IMR-90 (cell line): Measurements from ENCODE around the gene FBLIM1. TPM values are rescaled to one million over a fixed set of nuclear protein-coding genes. Genes with fewer than 3 reads are reported as not detected.
A peak's percentile ranks its signal among the peaks of the same experiment; 100 is the strongest.

ENCODE experiments used
- ATAC-seq: fragments of 200-7000 bp; cut with Tn5 transposase; 2 replicates; pipeline ENCODE4 v1.9.1; 2020; ENCODE audit warnings: low read depth, mild to moderate bottlenecking, moderate library complexity
- BruUV-seq: library from RNA; stranded (reverse); fragments of 400-500 nt; replicated peaks from 2 replicates; lab custom pipeline; 2021; lab: Mats Ljungman, UMichigan
- CTCF ChIA-PET: fragments of 300-600 bp; formaldehyde crosslinking; extraction: SDS; loops from one replicate; lab custom pipeline; 2021; ENCODE audit warnings: antibody characterized with exemption; lab: Yijun Ruan, JAX
- POLR2A ChIA-PET: fragments of 300-600 bp; sonication (Branson Sonifier 250); formaldehyde crosslinking; loops from one replicate; lab custom pipeline; 2022; ENCODE audit warnings: antibody characterized with exemption; ENCODE audit not compliant: unreplicated experiment; lab: Charles Lee
- DNase-seq: peaks from one replicate; pipeline ENCODE4 v3.0.0; 2013
- H2AFZ ChIP-seq: replicated peaks from 2 replicates; pipeline ENCODE3; 2013; ENCODE audit warnings: low read length, mild to moderate bottlenecking; ENCODE audit not compliant: poor library complexity
- H2AK5ac ChIP-seq: 2 replicates; pipeline ENCODE4 v1.6.1; 2013; ENCODE audit warnings: low read depth, low read length, inconsistent platforms
- H2AK9ac ChIP-seq: replicated peaks from 2 replicates; pipeline ENCODE3; 2013; ENCODE audit warnings: mild to moderate bottlenecking, low read depth, low read length, moderate library complexity; ENCODE audit not compliant: poor library complexity
- H2BK120ac ChIP-seq: 2 replicates; pipeline ENCODE4 v1.6.1; 2013; ENCODE audit warnings: low read depth, low read length, inconsistent platforms
- H2BK15ac ChIP-seq: 3 replicates; pipeline ENCODE4 v1.6.1; 2013; ENCODE audit warnings: low read depth, low read length, inconsistent platforms
- H2BK20ac ChIP-seq: 2 replicates; pipeline ENCODE4 v1.6.1; 2013; ENCODE audit warnings: low read depth, mild to moderate bottlenecking, inconsistent platforms, low read length, moderate library complexity
- H2BK5ac ChIP-seq: 2 replicates; pipeline ENCODE4 v1.6.1; 2013; ENCODE audit warnings: mild to moderate bottlenecking, low read depth, low read length, inconsistent platforms; ENCODE audit not compliant: poor library complexity, severe bottlenecking
- H3K14ac ChIP-seq: replicated peaks from 2 replicates; pipeline ENCODE4 v1.6.1; 2013; ENCODE audit warnings: low read depth, low read length, inconsistent platforms
- H3K18ac ChIP-seq: 2 replicates; pipeline ENCODE4 v1.6.1; 2013; ENCODE audit warnings: low read depth, low read length, control low read depth
- H3K23ac ChIP-seq: 2 replicates; pipeline ENCODE4 v1.6.1; 2013; ENCODE audit warnings: low read depth, low read length, inconsistent platforms
- H3K27ac ChIP-seq: 2 replicates; pipeline ENCODE4 v1.5.1; 2013; ENCODE audit warnings: mild to moderate bottlenecking, control low read depth, low read length; ENCODE audit not compliant: insufficient read depth
- H3K27me3 ChIP-seq: 2 replicates; pipeline ENCODE4 v1.6.1; 2013; ENCODE audit warnings: low read length; ENCODE audit not compliant: control insufficient read depth, insufficient read depth
- H3K36me3 ChIP-seq: 2 replicates; pipeline ENCODE4 v1.6.1; 2013; ENCODE audit warnings: low read length, mixed read lengths; ENCODE audit not compliant: control insufficient read depth, insufficient read depth
- H3K4ac ChIP-seq: 2 replicates; pipeline ENCODE4 v1.6.1; 2013; ENCODE audit warnings: low read depth, low read length, inconsistent platforms
- H3K4me1 ChIP-seq: 2 replicates; pipeline ENCODE4 v1.6.1; 2013; ENCODE audit warnings: low read length, mixed read lengths; ENCODE audit not compliant: control insufficient read depth, insufficient read depth
- H3K4me2 ChIP-seq: 2 replicates; pipeline ENCODE4 v1.6.1; 2013; ENCODE audit warnings: low read depth, mild to moderate bottlenecking, control low read depth, low read length, moderate library complexity
- H3K4me3 ChIP-seq: 2 replicates; pipeline ENCODE4 v1.5.1; 2013; ENCODE audit warnings: low read depth, mild to moderate bottlenecking, control low read depth, low read length, moderate library complexity; ENCODE audit not compliant: insufficient read depth
- H3K56ac ChIP-seq: 2 replicates; pipeline ENCODE4 v1.6.1; 2013; ENCODE audit warnings: low read length, inconsistent platforms; ENCODE audit not compliant: insufficient read depth; ENCODE audit errors: extremely low read depth
- H3K79me1 ChIP-seq, 2 experiments: 2 replicates each; pipeline ENCODE4 v1.6.1; 2013; ENCODE audit warnings: low read length in 2 of 2, inconsistent platforms in 1 of 2, low read depth in 1 of 2
- H3K9ac ChIP-seq: 2 replicates; pipeline ENCODE4 v1.6.1; 2013; ENCODE audit warnings: low read depth, low read length, control low read depth
- H3K9me1 ChIP-seq: 2 replicates; pipeline ENCODE4 v1.6.1; 2013; ENCODE audit warnings: low read length, inconsistent platforms; ENCODE audit not compliant: insufficient read depth
- H3K9me3 ChIP-seq: 2 replicates; pipeline ENCODE4 v1.6.1; 2013; ENCODE audit warnings: low read length; ENCODE audit not compliant: control insufficient read depth, insufficient read depth
- H4K20me1 ChIP-seq: 2 replicates; pipeline ENCODE4 v1.6.1; 2013; ENCODE audit warnings: low read length, inconsistent platforms; ENCODE audit not compliant: insufficient read depth
- H4K5ac ChIP-seq: 2 replicates; pipeline ENCODE4 v1.6.1; 2013; ENCODE audit warnings: mild to moderate bottlenecking, low read depth, low read length, control low read depth
- H4K8ac ChIP-seq, 2 experiments: 2 replicates each; pipeline ENCODE4 v1.6.1; 2013; ENCODE audit warnings: low read depth in 2 of 2, low read length in 2 of 2, control low read depth in 1 of 2, inconsistent platforms in 1 of 2
- H4K91ac ChIP-seq: 2 replicates; pipeline ENCODE4 v1.6.1; 2013; ENCODE audit warnings: low read depth, low read length, inconsistent platforms; ENCODE audit not compliant: insufficient read depth
- BHLHE40 ChIP-seq: fragments of 150-350 bp; IDR thresholded peaks from 2 replicates; pipeline ENCODE4 v1.6.1; 2016; ENCODE audit warnings: mild to moderate bottlenecking, low read depth, low read length
- CEBPB ChIP-seq: IDR thresholded peaks from 2 replicates; pipeline ENCODE4 v1.6.1; 2012; ENCODE audit warnings: low read depth, low read length, improper control_type of control experiment
- CHD1 ChIP-seq: IDR thresholded peaks from 2 replicates; pipeline ENCODE4 v1.6.1; 2012; ENCODE audit warnings: low read depth, low read length, improper control_type of control experiment
- CTCF ChIP-seq: conservative IDR thresholded peaks from 2 replicates; pipeline ENCODE4 v1.5.1; 2012; ENCODE audit warnings: mild to moderate bottlenecking, low read depth, low read length, improper control_type of control experiment
- ELK1 ChIP-seq: fragments of 150-350 bp; IDR thresholded peaks from 2 replicates; pipeline ENCODE4 v1.6.1; 2016; ENCODE audit warnings: low read depth, mild to moderate bottlenecking, low read length, moderate library complexity, borderline replicate concordance
- FOS ChIP-seq: fragments of 150-350 bp; IDR thresholded peaks from 2 replicates; pipeline ENCODE4 v1.6.1; 2016; ENCODE audit warnings: low read depth, low read length
- MAFK ChIP-seq: IDR thresholded peaks from 2 replicates; pipeline ENCODE4 v1.6.1; 2012; ENCODE audit warnings: low read depth, low read length, improper control_type of control experiment
- MAZ ChIP-seq: IDR thresholded peaks from 2 replicates; pipeline ENCODE4 v1.6.1; 2012; ENCODE audit warnings: low read depth, mild to moderate bottlenecking, low read length, improper control_type of control experiment, moderate library complexity, borderline replicate concordance
- MXI1 ChIP-seq: IDR thresholded peaks from 2 replicates; pipeline ENCODE4 v1.6.1; 2012; ENCODE audit warnings: low read depth, mild to moderate bottlenecking, low read length, moderate library complexity, borderline replicate concordance
- NFE2L2 ChIP-seq: fragments of 150-350 bp; IDR thresholded peaks from 2 replicates; pipeline ENCODE4 v1.6.1; 2016; ENCODE audit warnings: low read depth, mild to moderate bottlenecking, low read length
- POLR2A ChIP-seq: IDR thresholded peaks from 2 replicates; pipeline ENCODE4 v1.6.1; 2012; ENCODE audit warnings: mild to moderate bottlenecking, low read depth, low read length
- RAD21 ChIP-seq: IDR thresholded peaks from 2 replicates; pipeline ENCODE4 v1.6.1; 2012; ENCODE audit warnings: low read length, improper control_type of control experiment
- RCOR1 ChIP-seq: IDR thresholded peaks from 2 replicates; pipeline ENCODE4 v1.6.1; 2012; ENCODE audit warnings: mild to moderate bottlenecking, low read length, improper control_type of control experiment; ENCODE audit not compliant: insufficient replicate concordance
- RFX5 ChIP-seq: IDR thresholded peaks from 2 replicates; pipeline ENCODE4 v1.8.0; 2012; ENCODE audit warnings: low read depth, mild to moderate bottlenecking, low read length, moderate library complexity
- SMC3 ChIP-seq: fragments of 150-350 bp; IDR thresholded peaks from 2 replicates; pipeline ENCODE4 v1.6.1; 2016; ENCODE audit warnings: low read depth, mild to moderate bottlenecking, antibody characterized with exemption, low read length, moderate library complexity
- USF2 ChIP-seq: fragments of 150-350 bp; IDR thresholded peaks from 2 replicates; pipeline ENCODE4 v1.6.1; 2017; ENCODE audit warnings: mild to moderate bottlenecking, antibody characterized with exemption, low read length, low read depth
- WGBS, 2 experiments: methylation state at CpG; one replicate each; pipeline versions ENCODE4 v1.1.5 to v1.1.7; 2013; ENCODE audit warnings: missing lambda C conversion rate in 2 of 2; ENCODE audit not compliant: insufficient read length in 1 of 2; ENCODE audit errors: extremely low coverage in 2 of 2; 5-methylcytosine and 5-hydroxymethylcytosine counted together
- dilution Hi-C: fragments of 300-500 bp; cut with HindIII; formaldehyde crosslinking; loops from one replicate; pipeline ENCODE4 v1.14.3; 2018; ENCODE audit warnings: low sequenced_read_pairs; ENCODE audit not compliant: unreplicated experiment
- in situ Hi-C: fragments of 300-500 bp; cut with MboI; formaldehyde crosslinking; loops from 3 replicates; pipeline ENCODE4 v1.14.3; 2019; ENCODE audit warnings: low sequenced_read_pairs, inconsistent platforms, mixed read lengths
- intact Hi-C: fragments of 100-400 bp; cut with micrococcal nuclease; formaldehyde crosslinking; loops from 2 replicates; pipeline ENCODE4 v1.10.0; 2022
- polyA plus RNA-seq, 3 experiments: library from polyadenylated mRNA; depleted of rRNA; stranded (reverse); fragments of >200 nt; gene quantifications; 2 replicates each; pipeline ENCODE4 v1.2.3, GENCODE V29; 2012; ENCODE audit warnings: low replicate concordance in 1 of 3
- total RNA-seq: library from RNA; depleted of rRNA; stranded (reverse); fragments of >200 nt; gene quantifications from 2 replicates; pipeline ENCODE4 v1.2.3, GENCODE V29; 2012

The FBLIM1 gene
- total and polyA plus RNA-seq, 2 of the 4 experiments (the other 2 are of a cell fraction), result 52.2 to 140 TPM

GRCh38 chr1:15727424-15727823 lies 31.2 kb upstream of the FBLIM1 start:
- no TSS peak for BruUV-seq
- no peak overlapping the region for H4K5ac ChIP-seq
- no peaks in the 10 kb centered on the region for H3K9me3 ChIP-seq
- H2BK5ac ChIP-seq, result no peak overlapping the region
- H4K91ac ChIP-seq, result no peak overlapping the region
- H3K14ac ChIP-seq, result no peak overlapping the region
- no peaks in the 10 kb centered on the region for H4K20me1 ChIP-seq
- no peak overlapping the region for H3K27ac ChIP-seq
- H3K27me3 ChIP-seq, result no peaks in the 10 kb centered on the region
- no peak overlapping the region for H2BK15ac ChIP-seq
- dilution Hi-C loops, result no loop called here
- intact Hi-C loops, result no loop called here
- POLR2A ChIA-PET, result no interaction called here
- ATAC-seq, result no peak
- H2AK9ac ChIP-seq, result peak overlapping the region; percentile 24
- H3K4ac ChIP-seq, result no peak overlapping the region
- in situ Hi-C loops, result no loop called here
- no peak for DNase-seq
- H3K79me1 ChIP-seq, result peaks cover 3% of the 10 kb centered on the region in 2 experiments; a peak in 2 of 4 replicates
- H3K56ac ChIP-seq, result no peak overlapping the region
- peaks cover 80% of the 10 kb centered on the region for H3K36me3 ChIP-seq
- no peak overlapping the region for H2AFZ ChIP-seq
- no peaks in the 10 kb centered on the region for H3K9me1 ChIP-seq
- H3K4me1 ChIP-seq, result no peaks in the 10 kb centered on the region
- no peak overlapping the region for H3K18ac ChIP-seq
- TF ChIP-seq SMC3 (no peak), MXI1 (no peak), MAZ (no peak), BHLHE40 (no peak), FOS (no peak), ELK1 (no peak), CEBPB (no peak), RFX5 (no peak), RAD21 (no peak), NFE2L2 (no peak), MAFK (no peak), RCOR1 (no peak), CHD1 (no peak), POLR2A (no peak), USF2 (no peak), CTCF (no peak)
- H2BK20ac ChIP-seq, result no peak overlapping the region
- 100% methylated on average over 3 of the region's 13 CpGs; no CpG with 5 or more reads in 1 of the 2 experiments for WGBS, 2 experiments
- no peak overlapping the region for H3K4me2 ChIP-seq
- no peak overlapping the region for H4K8ac ChIP-seq
- CTCF ChIA-PET, result no interaction called here
- no peak overlapping the region for H3K23ac ChIP-seq
- no peak overlapping the region for H3K9ac ChIP-seq
- no peak overlapping the region for H2BK120ac ChIP-seq
- no peak overlapping the region for H3K4me3 ChIP-seq
- H2AK5ac ChIP-seq, result no peak overlapping the region
